Psoas muscle (tissue), 8 donors: ENCODE measurements around the gene MBD3. TPM values are rescaled to one million over a fixed set of nuclear protein-coding genes. Genes with fewer than 3 reads are reported as not detected.
A peak's percentile ranks its signal among the peaks of the same experiment; 100 is the strongest.

Experiments used
- ATAC-seq, 4 donors: fragments of 200-7000 bp; cut with Tn5 transposase; one replicate each; pipeline ENCODE4 v1.9.1; 2020; ENCODE audit warnings: moderate library complexity in 3 of 4, mild to moderate bottlenecking in 2 of 4
- DNase-seq, 2 donors: peaks; one replicate each; pipeline ENCODE4 v3.0.0-alpha.2; 2020
- H3K27ac ChIP-seq: fragments of 200-600 bp; one replicate; pipeline ENCODE4 v1.8.0; 2022
- H3K27me3 ChIP-seq, 3 donors: fragments of 200-600 bp in 1 of 3; one replicate each; pipeline versions ENCODE4 v1.6.1 to v1.8.0; 2013 to 2022; ENCODE audit warnings: low read length in 2 of 3, mild to moderate bottlenecking in 2 of 3, moderate library complexity in 1 of 3; ENCODE audit not compliant: insufficient read depth in 3 of 3
- H3K36me3 ChIP-seq, 2 donors: fragments of 200-600 bp in 1 of 2; one replicate each; pipeline versions ENCODE4 v1.6.1 to v1.8.0; 2013 to 2022; ENCODE audit warnings: low read depth in 1 of 2, mild to moderate bottlenecking in 1 of 2, moderate library complexity in 1 of 2; ENCODE audit not compliant: insufficient read depth in 1 of 2
- H3K4me1 ChIP-seq: fragments of 200-600 bp; one replicate; pipeline ENCODE4 v1.8.0; 2022
- H3K4me3 ChIP-seq: fragments of 200-600 bp; one replicate; pipeline ENCODE4 v1.8.0; 2022; ENCODE audit warnings: mild to moderate bottlenecking
- H3K9me3 ChIP-seq: fragments of 200-600 bp; one replicate; pipeline ENCODE4 v1.8.0; 2022
- WGBS, 3 donors: extraction: QIAGEN DNeasy Blood & Tissue Kit; methylation state at CpG; one replicate each; pipeline versions ENCODE4 v1.1.6 to v1.1.7; 2013; 5-methylcytosine and 5-hydroxymethylcytosine counted together
- intact Hi-C, 2 donors: fragments of 100-400 bp; cut with DNase I; formaldehyde crosslinking; loops; one replicate each; pipeline versions ENCODE4 v1.11.0 to v1.14.2; 2022
- polyA plus RNA-seq, 3 donors: library from polyadenylated mRNA; stranded (reverse); fragments of 200-250 nt; gene quantifications; one replicate each; pipeline ENCODE4 v1.2.3, GENCODE V29; 2013
- total RNA-seq, 4 donors: library from RNA; stranded (reverse); fragmentation: NEBNext Ultra II Directional in 2 of 4; extraction: Animal tissue kit (Norgen Biotek cat#: 25700) in 2 of 4; gene quantifications; one replicate each; pipeline versions ENCODE4 v1.2.1 to v1.2.4, GENCODE V29; 2021 to 2023
- TF ChIP-seq, protein P1 (sequence below): fragments of 200-600 bp; IDR thresholded peaks from one replicate; pipeline ENCODE4 v1.8.0; 2022; ENCODE audit warnings: antibody characterized with exemption
- donor health status: healthy with polysubstance abuse.
- donor health status: DM: no; HTN: no; CAD: no; lungs with moderate emphysema.
- donor health status: Bipolar disorder and iron deficiency.
- donor health status: healthy.
- donor health status: DM: yes; HTN: yes; CAD: no.
- donor health status: DM: no; HTN: no; CAD: no.
- donor health status: DM: no; HTN: no; CAD: no.
- donor health status: DM: yes; HTN: yes; CAD: no.

MBD3 gene
- total and polyA plus RNA-seq, 7 donors = 44.1 to 137 (median 83.6) TPM

DNA sequence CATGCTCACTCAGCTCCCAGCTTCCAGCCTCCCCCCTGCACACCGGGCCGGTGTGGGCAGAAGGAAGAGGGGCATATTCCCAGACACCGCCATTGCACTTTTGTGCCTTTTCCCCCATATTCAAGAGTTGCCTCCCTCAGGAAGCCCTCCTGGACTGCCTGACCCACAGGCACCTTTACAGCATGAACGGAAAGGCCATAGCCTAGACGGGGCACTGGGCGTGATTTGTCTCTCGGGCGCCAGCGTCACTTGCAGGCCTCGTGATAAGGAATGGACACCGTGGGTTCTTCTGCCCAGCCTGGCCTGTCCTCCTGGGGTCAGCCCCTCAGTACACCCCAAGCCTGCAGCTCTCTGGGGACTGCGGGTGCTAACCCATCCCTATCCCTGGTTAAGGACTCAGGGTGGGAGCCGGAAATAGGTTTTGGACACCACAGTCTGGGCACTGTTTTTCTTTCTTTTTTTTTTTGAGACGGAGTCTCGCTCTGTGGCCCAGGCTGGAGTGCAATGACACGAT is 13.5 kb upstream of the MBD3 start:
- ATAC-seq (peak in 3 of 4 donors; percentile 1 to 13 (median 5)), DNase-seq (no peak)
- no peaks in the 10 kb centered on the region for H3K27me3 ChIP-seq
- WGBS, 3 donors = 9 to 16% (median 10%) methylated on average over 16 of the region's 16 CpGs
- peak overlapping the region; percentile 94 for H3K4me3 ChIP-seq
- peak overlapping the region; percentile 93 for H3K27ac ChIP-seq
- peaks cover 32% of the 10 kb centered on the region for H3K4me1 ChIP-seq
- no peaks in the 10 kb centered on the region for H3K9me3 ChIP-seq
- intact Hi-C loops = loop anchor here in 1 of 2 donors (2.0 kb wide), 1 partner anchor 47 kb away; the partner anchor contains the start of gene TCF3
- TF ChIP-seq, protein P1, sequence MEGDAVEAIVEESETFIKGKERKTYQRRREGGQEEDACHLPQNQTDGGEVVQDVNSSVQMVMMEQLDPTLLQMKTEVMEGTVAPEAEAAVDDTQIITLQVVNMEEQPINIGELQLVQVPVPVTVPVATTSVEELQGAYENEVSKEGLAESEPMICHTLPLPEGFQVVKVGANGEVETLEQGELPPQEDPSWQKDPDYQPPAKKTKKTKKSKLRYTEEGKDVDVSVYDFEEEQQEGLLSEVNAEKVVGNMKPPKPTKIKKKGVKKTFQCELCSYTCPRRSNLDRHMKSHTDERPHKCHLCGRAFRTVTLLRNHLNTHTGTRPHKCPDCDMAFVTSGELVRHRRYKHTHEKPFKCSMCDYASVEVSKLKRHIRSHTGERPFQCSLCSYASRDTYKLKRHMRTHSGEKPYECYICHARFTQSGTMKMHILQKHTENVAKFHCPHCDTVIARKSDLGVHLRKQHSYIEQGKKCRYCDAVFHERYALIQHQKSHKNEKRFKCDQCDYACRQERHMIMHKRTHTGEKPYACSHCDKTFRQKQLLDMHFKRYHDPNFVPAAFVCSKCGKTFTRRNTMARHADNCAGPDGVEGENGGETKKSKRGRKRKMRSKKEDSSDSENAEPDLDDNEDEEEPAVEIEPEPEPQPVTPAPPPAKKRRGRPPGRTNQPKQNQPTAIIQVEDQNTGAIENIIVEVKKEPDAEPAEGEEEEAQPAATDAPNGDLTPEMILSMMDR = no peak
- peaks cover 0 to 26% of the 10 kb centered on the region in 2 donors for H3K36me3 ChIP-seq

DNA sequence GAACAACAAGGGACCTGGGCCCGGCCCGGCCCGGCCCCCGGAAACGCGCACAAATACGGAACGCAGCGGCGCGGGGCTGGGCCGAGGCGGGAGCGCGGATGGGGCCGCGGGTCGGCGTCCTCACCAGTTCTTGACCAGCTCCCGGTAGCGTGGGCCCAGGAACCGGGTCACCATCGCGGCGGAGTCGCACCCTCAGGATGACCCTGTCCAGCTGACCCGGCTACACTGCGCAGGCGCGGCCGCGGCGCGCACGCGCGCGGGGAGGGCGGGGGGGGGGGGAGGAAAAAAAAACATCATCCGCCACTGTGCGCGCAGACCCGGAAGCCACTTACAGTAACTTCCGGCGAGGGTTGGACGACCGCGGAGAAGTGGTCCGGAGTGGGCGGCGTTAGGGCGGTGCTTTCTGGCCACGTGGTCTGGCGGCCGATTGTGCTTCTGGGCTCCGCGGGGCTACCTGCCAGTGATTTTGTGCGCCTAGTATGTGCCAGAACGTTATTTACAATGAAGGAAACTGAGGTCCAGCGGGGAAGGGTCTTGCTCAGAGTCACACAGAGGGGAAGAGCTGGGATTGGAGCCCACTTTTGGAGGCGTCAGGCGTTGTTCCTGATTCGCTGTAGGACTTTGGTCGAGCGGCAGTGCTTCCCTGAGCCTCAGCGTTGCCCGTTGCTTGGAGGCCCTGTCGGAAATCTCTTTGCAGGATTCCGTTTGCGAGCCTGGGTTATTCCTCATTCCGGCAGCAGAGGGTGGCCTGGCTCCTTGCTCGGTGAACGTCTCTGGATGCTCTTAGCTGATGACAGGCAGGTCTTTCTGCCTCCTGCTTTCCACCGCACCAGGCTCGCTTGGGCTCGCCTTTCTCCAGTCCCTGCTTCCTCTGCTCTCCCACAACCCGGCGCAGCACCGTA is 12.8 kb upstream of the MBD3 start, which contains the start of gene UQCR11:
Gene UQCR11, minus strand, starts transcription at position 227 of the 902 bp plus-strand sequence. Its CDS starts 53 bp downstream, at position 174.
- no peaks in the 10 kb centered on the region for H3K27me3 ChIP-seq
- peak; percentile 94 to 95 (median 94) for ATAC-seq
- peak; percentile 95 to 97 for DNase-seq
- peak within 1 kb of the TSS; percentile 93 for H3K27ac ChIP-seq
- TF ChIP-seq, protein P1 = peak; percentile 52
- WGBS, 3 donors = 0% methylated on average over 67 to 79 of the region's 79 CpGs
- peaks cover 32% of the 10 kb centered on the region for H3K4me1 ChIP-seq
- intact Hi-C loops = loop anchor here in 1 of 2 donors (2.0 kb wide), 1 partner anchor 47 kb away; the partner anchor contains the start of gene TCF3
- H3K36me3 ChIP-seq = peaks cover 0 to 29% of the 10 kb centered on the region in 2 donors
- peak within 1 kb of the TSS; percentile 94 for H3K4me3 ChIP-seq
- no peaks in the 10 kb centered on the region for H3K9me3 ChIP-seq

- TF ChIP-seq, protein P1 = no peak
- Histone ChIP-seq H3K4me1 (peaks cover 32% of the 10 kb centered on the region), H3K4me3 (no peak overlapping the region), H3K36me3 (peaks cover 6 to 46% of the 10 kb centered on the region in 2 donors), H3K27ac (peak overlapping the region; percentile 41), H3K9me3 (no peaks in the 10 kb centered on the region), H3K27me3 (no peaks in the 10 kb centered on the region)
- ATAC-seq = no peak
- intact Hi-C loops = no loop called here
- WGBS, 3 donors = 79 to 88% (median 79%) methylated on average over 21 of the region's 21 CpGs
- DNase-seq = no peak
Measured at GRCh38 chr19:1602091-1602707, 9.5 kb upstream of the MBD3 start.

DNA sequence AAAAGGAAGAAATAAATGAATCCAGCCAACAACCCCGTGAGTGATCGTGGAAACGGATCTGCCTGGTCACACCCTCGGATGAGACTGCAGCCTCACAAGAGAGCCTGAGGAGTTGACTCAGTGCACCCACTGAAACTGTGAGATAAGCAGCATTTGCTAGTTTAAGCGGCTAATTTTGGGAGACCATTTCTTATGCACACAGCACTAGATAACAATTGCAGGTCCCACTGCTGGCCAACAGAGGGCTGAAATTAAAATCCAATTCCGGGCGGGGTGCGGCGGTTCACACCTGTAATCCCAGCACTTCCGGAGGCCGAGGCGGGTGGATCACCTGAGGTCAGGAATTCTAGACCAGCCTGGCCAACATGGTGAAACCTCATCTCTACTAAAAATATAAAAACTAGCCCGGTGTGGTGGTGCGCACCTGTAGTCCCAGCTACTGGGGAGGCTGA is 9.0 kb upstream of the MBD3 start:
- DNase-seq (no peak), ATAC-seq (no peak)

More for the DNA sequence above, 9.0 kb upstream of the MBD3 start:
- TF ChIP-seq, protein P1 = no peak
- Histone ChIP-seq H3K4me3 (no peak overlapping the region), H3K36me3 (peaks cover 7 to 51% of the 10 kb centered on the region in 2 donors), H3K4me1 (peaks cover 32% of the 10 kb centered on the region), H3K9me3 (no peaks in the 10 kb centered on the region), H3K27me3 (no peaks in the 10 kb centered on the region), H3K27ac (peak overlapping the region; percentile 16)
- WGBS, 3 donors = 80 to 86% (median 84%) methylated on average over 14 of the region's 14 CpGs
- intact Hi-C loops = no loop called here
